ENCODE results near the gene KLHL25.

KLHL25 gene

GRCh38 chr15:85767785-85768529 lies 26.8 kb downstream of the KLHL25 start:
- in situ Hi-C loops (cut with MboI; ENCODE audit: low pct_unique_long_range_greater_than_20kb, low sequenced_read_pairs, unreplicated experiment) = no loop called here
- TF ChIP-seq CTCF (IDR thresholded peaks at IDR 0.05; ENCODE audit: extremely low read depth, insufficient read depth, missing control alignments) = no peak

GRCh38 chr15:85766001-85766831 lies 28.5 kb downstream of the KLHL25 start:
- no peak for DNase-seq (ENCODE audit: low spot score)
- TF ChIP-seq CTCF (IDR thresholded peaks at IDR 0.05; ENCODE audit: extremely low read depth, insufficient read depth, missing control alignments) = no peak

More at GRCh38 chr15:85767785-85768529, 26.8 kb downstream of the KLHL25 start:
- no peak for DNase-seq (ENCODE audit: low spot score)

GRCh38 chr15:85764649-85765277 lies 30.0 kb downstream of the KLHL25 start:
- DNase-seq (ENCODE audit: low spot score) = no peak
- no peak for TF ChIP-seq CTCF (IDR thresholded peaks at IDR 0.05; ENCODE audit: extremely low read depth, insufficient read depth, missing control alignments)
- in situ Hi-C loops (cut with MboI; ENCODE audit: low pct_unique_long_range_greater_than_20kb, low sequenced_read_pairs, unreplicated experiment) = no loop called here

More at GRCh38 chr15:85766001-85766831, 28.5 kb downstream of the KLHL25 start:
- in situ Hi-C loops (cut with MboI; ENCODE audit: low pct_unique_long_range_greater_than_20kb, low sequenced_read_pairs, unreplicated experiment) = no loop called here

- in situ Hi-C loops (cut with MboI; ENCODE audit: low pct_unique_long_range_greater_than_20kb, low sequenced_read_pairs, unreplicated experiment) = no loop called here
- no peak for TF ChIP-seq CTCF (IDR thresholded peaks at IDR 0.05; ENCODE audit: extremely low read depth, insufficient read depth, missing control alignments)
Measured at GRCh38 chr15:85763673-85764633, 30.8 kb downstream of the KLHL25 start.

GRCh38 chr15:85763157-85763556 lies 31.6 kb downstream of the KLHL25 start:
- DNase-seq (ENCODE audit: low spot score) = no peak
- no peak for TF ChIP-seq CTCF (IDR thresholded peaks at IDR 0.05; ENCODE audit: extremely low read depth, insufficient read depth, missing control alignments)
- in situ Hi-C loops (cut with MboI; ENCODE audit: low pct_unique_long_range_greater_than_20kb, low sequenced_read_pairs, unreplicated experiment) = no loop called here

More at GRCh38 chr15:85763673-85764633, 30.8 kb downstream of the KLHL25 start:
- DNase-seq (ENCODE audit: low spot score) = no peak

All from GM13977 (cell line).